Right lung (tissue), 10 donors: ENCODE results near the gene ZNF20. TPM values are rescaled to one million over a fixed set of nuclear protein-coding genes. Genes with fewer than 3 reads are reported as not detected.

Experiments used
- DNase-seq, 2 donors: peaks; one replicate each; pipeline ENCODE4 v3.0.0-alpha.2; 2013
- long read RNA-seq, 8 donors: transcript quantifications; one replicate each; lab custom pipeline, GENCODE V29; 2026
- polyA plus RNA-seq, 5 donors: library from polyadenylated mRNA; unstranded; fragments of 120-200 nt; gene quantifications; one replicate each; pipeline versions ENCODE4 v1.2.1 to v1.2.3, GENCODE V29; 2013; ENCODE audit warnings: inconsistent platforms in 1 of 5, low replicate concordance in 1 of 5; ENCODE audit not compliant: insufficient read length in 5 of 5, insufficient read depth in 1 of 5

ZNF20 gene
- 10 to 100 TPM in 1 of 5 donors, 1 to 10 TPM in 4; 6.9 to 10.6 (median 7.1) TPM for polyA plus RNA-seq
- long read RNA-seq, donor 1, partial matches to known transcripts, result 0 of 1 reads
- long read RNA-seq, donor 1, other reads (novel, unspliced or antisense), result 0 of 1 reads
- long read RNA-seq, donor 2, partial matches to known transcripts, result 0 of 2 reads
- long read RNA-seq, donor 2, other reads (novel, unspliced or antisense), result 0 of 2 reads
- long read RNA-seq, donor 3, partial matches to known transcripts, result 0 of 2 reads
- long read RNA-seq, donor 3, other reads (novel, unspliced or antisense), result 0 of 2 reads
- long read RNA-seq, donor 4, partial matches to known transcripts, result 0 of 1 reads
- long read RNA-seq, donor 4, other reads (novel, unspliced or antisense), result 0 of 1 reads
- long read RNA-seq, donor 5, result 0 reads
- long read RNA-seq, donor 6, partial matches to known transcripts, result 0 of 2 reads
- long read RNA-seq, donor 6, other reads (novel, unspliced or antisense), result 0 of 2 reads
- long read RNA-seq, donor 7, partial matches to known transcripts, result 0 of 2 reads
- long read RNA-seq, donor 7, other reads (novel, unspliced or antisense), result 0 of 2 reads
- long read RNA-seq, donor 8, partial matches to known transcripts, result 0 of 1 reads
- long read RNA-seq, donor 8, other reads (novel, unspliced or antisense), result 0 of 1 reads

DNA sequence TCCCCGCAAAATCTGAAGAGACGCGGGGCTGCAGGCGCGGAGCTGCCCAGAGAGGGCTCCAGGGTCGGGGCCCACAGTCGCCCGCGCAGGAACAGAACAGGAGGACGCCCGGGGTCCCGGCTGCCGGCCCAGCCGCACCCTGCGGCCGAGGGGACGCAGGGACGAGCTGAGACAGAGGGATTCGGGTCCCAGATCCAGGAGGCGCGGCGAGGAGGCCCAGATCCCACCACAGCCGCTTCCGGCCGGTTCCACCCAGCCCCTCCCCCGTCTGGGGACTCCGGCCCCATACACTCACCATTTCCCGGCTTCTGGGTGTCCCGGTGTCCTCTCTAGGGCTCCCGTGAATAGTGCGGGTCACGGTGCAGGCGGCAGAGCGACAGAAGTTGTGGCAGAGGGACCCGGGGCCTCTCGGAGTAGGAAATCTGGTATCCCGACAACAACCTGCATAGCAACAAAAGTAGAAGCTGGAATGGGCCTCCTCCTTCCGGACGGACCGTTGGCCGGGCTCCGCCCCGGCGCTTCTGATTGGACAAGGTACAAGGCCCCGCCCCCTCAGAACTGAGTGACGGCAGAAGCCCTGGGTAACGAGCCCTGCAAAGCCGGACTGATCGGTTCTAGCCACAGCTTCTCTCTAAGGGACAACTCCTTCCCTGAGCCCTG is at the start of gene ZNF20:
Gene ZNF20, minus strand, starts transcription at position 466 of the 660 bp plus-strand sequence. Its CDS starts 168 bp downstream, at position 298.
- DNase-seq, result peak; percentile 95

DNA sequence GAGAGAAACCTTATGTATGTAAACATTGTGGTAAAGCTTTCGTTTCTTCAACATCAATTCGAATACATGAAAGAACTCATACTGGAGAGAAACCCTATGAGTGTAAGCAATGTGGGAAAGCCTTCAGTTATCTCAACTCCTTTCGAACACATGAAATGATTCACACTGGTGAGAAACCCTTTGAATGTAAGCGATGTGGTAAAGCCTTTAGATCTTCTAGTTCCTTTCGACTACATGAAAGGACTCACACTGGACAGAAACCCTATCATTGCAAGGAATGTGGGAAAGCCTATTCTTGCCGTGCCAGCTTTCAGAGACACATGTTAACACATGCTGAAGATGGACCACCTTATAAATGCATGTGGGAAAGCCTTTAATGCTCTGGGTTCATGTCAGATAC is 47.5 kb upstream of the ZNF20 start:
- no peak for DNase-seq

- DNase-seq, result no peak
Measured at GRCh38 chr19:12180377-12180776, 40.2 kb upstream of the ZNF20 start.

GRCh38 chr19:12166626-12167025 is 26.5 kb upstream of the ZNF20 start:
- DNase-seq, result no peak

DNA sequence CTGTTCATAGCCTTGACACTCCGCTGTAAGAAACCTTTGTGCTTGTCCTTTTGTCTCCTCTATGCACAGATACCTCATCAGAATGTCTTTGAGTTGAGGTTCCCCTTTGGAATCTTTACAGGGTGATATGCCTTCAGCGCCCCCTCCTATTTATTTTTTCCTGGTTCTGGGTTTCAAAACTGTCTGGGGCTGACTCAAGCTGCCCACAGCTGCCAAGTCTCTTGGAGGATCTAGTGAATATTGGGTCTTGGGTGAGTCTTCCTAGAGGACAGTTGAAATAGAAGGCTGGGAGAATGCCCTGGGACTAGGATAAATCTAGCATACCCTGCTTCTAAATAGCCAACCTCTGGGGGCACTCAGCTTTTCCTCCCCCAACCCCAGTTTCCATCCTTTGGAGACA is 23.7 kb upstream of the ZNF20 start:
- DNase-seq, result no peak

GRCh38 chr19:12162882-12163806 is 23.0 kb upstream of the ZNF20 start, which contains the start of gene ZNF136:
Gene ZNF136 (plus strand): TSS chr19:12163096. CDS start chr19:12163204, 108 bp downstream.
- peak; percentile 90 to 94 for DNase-seq

DNA sequence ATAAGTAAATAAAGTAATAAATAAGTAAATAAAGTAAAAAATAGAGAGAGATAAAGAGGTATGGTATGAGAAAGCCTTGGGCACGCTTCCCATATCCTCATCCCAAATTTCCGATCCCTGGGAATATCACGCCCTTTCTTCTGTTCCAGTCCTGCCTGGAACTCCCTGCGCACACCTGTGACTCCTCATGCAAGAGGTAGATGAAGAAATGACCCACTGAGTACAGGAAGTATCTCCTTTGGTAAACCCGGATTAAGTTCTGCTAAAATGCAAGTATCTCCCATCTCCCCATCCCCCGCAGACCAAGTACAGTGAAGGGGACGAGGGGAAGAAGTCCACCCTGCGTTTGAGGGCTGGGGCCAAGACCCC is 22.3 kb upstream of the ZNF20 start:
- DNase-seq, result no peak

- no peak for DNase-seq
Measured at GRCh38 chr19:12159773-12160414, 19.7 kb upstream of the ZNF20 start.

DNA sequence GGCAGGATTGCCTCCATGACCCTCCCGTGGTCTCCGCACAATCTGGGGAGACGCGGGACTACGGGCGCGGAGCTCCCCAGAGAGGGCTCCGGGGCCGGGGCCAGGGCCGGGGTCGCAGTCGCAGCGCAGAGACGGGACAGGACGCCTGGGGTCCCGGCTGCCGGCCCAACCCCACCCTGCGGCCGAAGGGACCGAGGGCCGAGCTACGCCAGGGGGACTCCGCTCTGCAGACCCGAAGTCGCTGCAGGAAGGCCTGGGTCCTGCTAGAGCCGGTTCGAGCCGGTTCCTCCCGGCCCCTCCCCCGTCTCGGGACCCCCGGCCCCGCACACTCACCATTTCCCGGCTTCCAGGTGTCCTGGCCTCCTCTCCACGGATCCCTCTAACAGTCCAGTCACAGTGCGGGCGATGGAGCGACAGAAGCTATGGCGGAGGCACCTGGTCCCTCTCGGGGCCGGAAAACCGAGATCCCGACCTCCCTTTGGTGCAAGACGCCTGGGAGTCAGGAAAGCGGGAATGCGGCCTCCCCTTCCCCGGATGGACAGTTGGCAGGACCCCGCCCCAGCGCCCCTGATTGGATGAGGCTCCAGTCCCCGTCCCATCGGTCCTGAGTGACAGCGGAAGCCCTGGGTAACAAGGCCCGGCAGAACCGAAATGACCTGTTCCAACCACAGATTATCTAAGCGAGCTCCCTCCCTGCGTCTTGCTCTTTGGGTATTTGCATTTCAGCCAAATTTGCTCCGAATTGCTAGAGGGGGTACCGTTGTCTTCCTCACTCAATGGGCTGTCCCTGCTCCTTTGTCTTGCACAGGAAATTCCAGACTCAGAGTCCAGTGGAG is 16.3 kb upstream of the ZNF20 start, which contains the start of gene ZNF625:
Gene ZNF625, minus strand, starts transcription at position 512 of the 836 bp plus-strand sequence. Its CDS starts 176 bp downstream, at position 336.
- peak; percentile 86 to 87 for DNase-seq

DNA sequence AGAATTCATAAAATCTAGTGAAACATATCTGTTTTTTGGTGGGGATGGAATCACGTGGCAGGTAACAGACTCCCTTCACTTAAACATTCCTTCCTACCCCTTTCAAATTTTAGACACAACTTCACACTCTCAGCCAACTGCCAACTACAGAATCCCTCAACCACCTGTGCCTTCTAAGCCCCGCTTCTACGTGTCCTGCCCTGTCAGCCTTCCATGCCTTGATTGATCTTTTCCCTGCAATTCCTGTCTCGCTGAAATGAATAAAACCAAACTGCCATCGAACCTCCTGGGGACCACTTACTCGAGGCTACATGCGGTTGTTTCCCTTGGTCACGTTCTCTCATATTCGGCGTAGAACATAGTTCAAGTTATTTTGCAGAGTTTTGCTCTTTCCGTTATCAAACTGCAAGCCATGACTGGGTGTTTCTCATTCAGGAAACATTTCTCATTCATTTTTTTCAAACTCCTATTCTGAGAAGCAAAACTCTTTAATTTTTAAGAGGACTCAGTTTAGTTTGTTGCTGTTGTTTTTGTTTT is 15.2 kb upstream of the ZNF20 start:
- DNase-seq, result no peak

- no peak for DNase-seq
Measured at GRCh38 chr19:12145348-12145747, 5.2 kb upstream of the ZNF20 start.

DNA sequence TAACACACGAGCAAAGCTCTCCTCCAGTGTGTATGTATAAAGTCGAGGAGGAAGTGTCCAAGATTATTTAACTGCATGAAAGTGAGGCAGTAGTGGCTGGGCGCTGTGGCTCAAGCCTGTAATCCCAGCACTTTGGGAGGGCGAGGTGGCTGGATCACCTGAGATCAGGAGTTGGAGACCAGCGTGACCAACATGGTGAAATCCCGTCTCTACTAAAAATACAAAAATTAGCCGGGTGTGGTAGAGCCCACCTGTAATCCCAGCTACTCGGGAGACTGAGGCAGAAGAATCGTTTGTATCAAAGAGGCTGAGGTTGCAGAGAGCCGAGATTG is 1.2 kb upstream of the ZNF20 start:
- no peak for DNase-seq

DNA sequence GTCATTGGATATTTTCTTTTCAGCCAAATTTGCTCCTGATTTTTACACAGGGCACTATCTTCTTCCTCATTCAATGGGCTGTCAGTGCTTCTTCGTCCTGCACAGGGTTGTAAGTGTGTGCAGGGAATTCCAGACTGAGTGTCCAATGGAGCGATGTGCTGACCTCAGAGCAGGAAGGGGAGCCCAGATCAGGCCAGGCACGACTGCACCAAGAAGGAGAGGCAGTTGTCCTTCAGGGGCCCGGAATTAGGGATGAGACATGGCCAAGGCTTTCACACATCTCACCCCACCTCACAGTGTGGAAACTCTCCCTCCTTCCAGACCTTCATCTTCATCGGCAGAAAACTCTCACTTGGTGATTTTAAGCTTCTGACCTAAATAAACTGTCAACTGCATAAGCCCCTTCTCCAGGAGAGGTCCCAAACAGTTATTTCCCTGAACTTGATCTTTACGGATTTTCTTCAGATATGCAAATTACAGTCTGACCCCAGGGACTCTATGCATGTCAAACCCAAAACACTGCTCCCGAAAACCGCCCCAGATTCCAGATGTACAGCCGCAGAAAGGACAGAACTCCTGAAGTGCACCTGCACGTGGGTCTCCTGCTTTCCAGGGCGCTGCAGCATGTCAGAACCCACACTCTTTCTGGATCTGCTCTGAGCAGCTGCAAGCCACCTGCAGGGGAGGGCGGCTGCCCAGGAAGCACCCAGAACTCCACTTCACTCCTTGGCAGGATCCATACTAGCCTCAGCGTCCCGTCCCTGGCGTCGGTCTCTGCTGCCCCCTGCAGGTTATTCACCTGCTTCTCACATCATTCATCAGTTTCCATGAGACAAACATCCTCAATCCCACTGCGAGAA is 625 bp upstream of the ZNF20 start:
- DNase-seq, result peak; percentile 78 to 81

- DNase-seq, result no peak
Measured at GRCh38 chr19:12139269-12139668, 881 bp downstream of the ZNF20 start.

GRCh38 chr19:12137221-12137940 is 2.8 kb downstream of the ZNF20 start:
- no peak for DNase-seq

- DNase-seq, result no peak
Measured at GRCh38 chr19:12133069-12133468, 7.1 kb downstream of the ZNF20 start.

DNA sequence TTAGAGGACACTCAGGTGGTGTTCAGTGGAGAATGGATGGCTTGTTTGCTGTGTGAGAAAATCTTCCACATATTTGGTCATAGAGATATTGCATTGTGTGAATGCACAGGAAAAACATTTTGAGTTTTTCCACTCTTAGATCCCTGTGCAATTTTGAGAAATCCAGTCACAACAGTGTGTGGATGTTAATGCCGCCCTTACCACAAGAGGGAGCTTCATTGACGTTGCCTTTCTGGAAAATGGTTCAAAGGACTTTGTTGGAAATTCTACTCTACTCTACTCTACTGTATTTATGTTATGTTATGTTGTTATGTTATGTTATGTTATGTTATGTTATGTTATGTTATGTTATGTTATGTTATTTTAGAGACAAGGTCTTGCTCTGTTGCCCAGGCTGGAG is 13.4 kb downstream of the ZNF20 start:
- no peak for DNase-seq
